Measurements from ENCODE around the gene MGP. TPM values are rescaled to one million over a fixed set of nuclear protein-coding genes. Genes with fewer than 3 reads are reported as not detected.

The MGP gene
- total and polyA plus RNA-seq, 2 of the 4 experiments (the other 2 are of a cell fraction): 1.4 to 2.7 TPM

Other genes with a start within 250 kb of the MGP start
- gene GUCY2C, start 189.3 kb downstream of the MGP start, total RNA-seq (2012; rRNA removed): not detected in 2 replicates
- gene GUCY2C, start 189.3 kb downstream of the MGP start, polyA plus RNA-seq (2012; rRNA removed): not detected in 2 replicates
- 2.5 and 3.9 TPM in 2 replicates for gene WBP11, start 82.4 kb downstream of the MGP start, total RNA-seq (2012; rRNA removed)
- 18.1 and 18.3 TPM in 2 replicates for gene WBP11, start 82.4 kb downstream of the MGP start, polyA plus RNA-seq (2012; rRNA removed)
- gene C12orf60, start 82.2 kb downstream of the MGP start, total RNA-seq (2012; rRNA removed): 1.1 TPM in 2 replicates
- gene C12orf60, start 82.2 kb downstream of the MGP start, polyA plus RNA-seq (2012; rRNA removed): 0.57 and 1.1 TPM in 2 replicates
- gene SMCO3, start 71.7 kb downstream of the MGP start, total RNA-seq (2012; rRNA removed): under 0.01 TPM in 2 replicates
- 0.07 TPM in 1 of 2 replicates, not detected in the other for gene SMCO3, start 71.7 kb downstream of the MGP start, polyA plus RNA-seq (2012; rRNA removed)
- gene ART4, start 42.3 kb downstream of the MGP start, total RNA-seq (2012; rRNA removed): not detected in 2 replicates
- gene ART4, start 42.3 kb downstream of the MGP start, polyA plus RNA-seq (2012; rRNA removed): not detected in 2 replicates
- not detected in 2 replicates for gene ERP27, start 52.7 kb upstream of the MGP start, total RNA-seq (2012; rRNA removed)
- not detected in 2 replicates for gene ERP27, start 52.7 kb upstream of the MGP start, polyA plus RNA-seq (2012; rRNA removed)
- gene ARHGDIB, start 75.7 kb upstream of the MGP start, total RNA-seq (2012; rRNA removed): 24.9 and 28.1 TPM in 2 replicates
- gene ARHGDIB, start 75.7 kb upstream of the MGP start, polyA plus RNA-seq (2012; rRNA removed): 30.7 and 31.8 TPM in 2 replicates
- not detected in 2 replicates for gene PDE6H, start 87.2 kb upstream of the MGP start, total RNA-seq (2012; rRNA removed)
- not detected in 2 replicates for gene PDE6H, start 87.2 kb upstream of the MGP start, polyA plus RNA-seq (2012; rRNA removed)

Measured in IMR-90 (cell line).